HG03045 (cell line): ENCODE data around the gene KCND2.
"Not testable (repeated sequence)": the region's sequence is repeated elsewhere in the genome, so short reads cannot be mapped to it uniquely, and the experiment has no call there.

Source experiments
- ATAC-seq: cut with Tn5 transposase; IDR thresholded peaks from one replicate; pipeline ENCODE4 v1.9.1; 2021; ENCODE audit warnings: mild to moderate bottlenecking, moderate library complexity; ENCODE audit not compliant: unreplicated experiment

The KCND2 gene

DNA sequence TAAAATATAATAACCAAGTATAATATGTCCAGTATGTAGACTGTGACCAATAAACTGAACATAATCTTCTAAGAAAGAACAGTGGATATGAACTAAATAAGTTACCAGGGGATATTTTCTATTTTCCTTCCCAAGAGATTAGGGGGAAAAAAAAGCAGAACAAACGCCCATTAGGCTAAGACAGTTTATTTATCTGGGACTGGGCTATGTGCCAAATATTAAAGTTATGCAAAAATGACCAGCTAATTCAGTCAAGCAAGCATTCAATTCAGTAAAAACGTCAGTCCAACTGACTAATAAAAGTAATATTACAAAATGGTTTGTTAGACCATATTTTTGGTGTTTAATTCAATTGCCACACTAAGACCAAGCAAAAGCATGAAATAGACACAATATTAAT is 462.8 kb downstream of the KCND2 start:
- ATAC-seq = no peak

DNA sequence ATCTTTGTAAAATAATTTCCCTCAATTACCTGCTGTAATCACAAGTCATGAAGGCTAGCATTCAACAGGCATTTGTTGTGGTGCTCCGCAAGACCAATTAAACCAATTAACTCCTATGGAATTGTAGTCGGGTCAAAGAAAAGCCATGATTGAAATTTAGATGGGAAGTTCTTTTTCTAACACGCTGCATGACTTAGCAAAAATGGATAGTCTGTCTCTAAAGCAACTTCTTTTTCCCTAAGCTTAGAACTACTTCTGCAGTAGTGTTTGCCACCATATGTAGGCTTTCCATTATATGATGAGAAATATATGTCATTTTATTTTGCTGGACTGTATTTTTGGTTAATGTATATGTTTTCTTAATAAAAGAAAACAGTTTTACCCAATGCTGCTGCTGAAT is 465.8 kb downstream of the KCND2 start:
- no peak for ATAC-seq

DNA sequence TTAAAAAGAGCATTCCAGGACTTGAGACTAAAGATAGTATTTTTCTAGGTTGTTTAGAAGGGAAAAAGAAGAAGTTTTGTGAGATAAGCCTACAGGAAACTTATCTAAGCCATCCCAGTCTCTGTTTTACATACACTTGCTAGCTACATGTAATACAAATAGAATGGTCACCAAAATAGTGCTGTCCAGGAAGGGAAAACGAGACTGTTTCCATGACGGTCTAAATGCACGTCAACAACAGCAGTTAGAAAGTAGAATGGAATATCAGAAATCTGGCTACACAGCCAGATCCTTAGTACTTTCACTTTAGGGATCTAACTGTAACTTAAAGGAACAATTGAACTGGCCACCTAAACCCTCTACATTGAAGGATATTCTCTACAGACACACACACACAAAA is 467.4 kb downstream of the KCND2 start:
- ATAC-seq = no peak

DNA sequence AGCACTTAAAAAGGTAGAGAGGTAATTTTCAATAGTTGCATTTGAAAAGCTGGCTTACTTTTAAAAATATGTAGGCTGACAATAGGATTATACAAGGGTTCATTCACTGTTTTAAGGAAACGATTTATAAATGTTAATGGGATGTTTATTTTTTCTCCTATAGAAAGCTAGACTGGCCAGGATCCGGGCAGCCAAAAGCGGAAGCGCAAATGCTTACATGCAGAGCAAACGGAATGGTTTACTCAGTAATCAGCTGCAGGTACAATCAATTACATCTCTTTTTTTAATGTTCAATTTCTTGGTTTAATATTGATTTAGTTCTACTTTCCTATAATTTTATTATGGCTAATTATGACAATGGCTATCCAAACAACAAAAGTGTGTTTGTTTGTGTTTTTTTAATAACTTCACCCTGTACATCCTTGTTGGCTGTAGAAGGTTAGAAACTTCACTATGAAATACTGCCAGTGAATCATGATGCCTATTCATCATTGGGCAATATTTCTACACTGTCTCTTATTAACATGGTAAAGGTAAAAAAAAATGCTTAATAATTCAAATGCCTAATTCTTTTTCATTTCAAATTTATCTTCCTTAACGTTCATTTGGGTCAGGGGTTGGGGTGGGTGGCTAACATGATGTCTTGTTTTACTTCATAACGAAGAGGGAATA is 468.5 kb downstream of the KCND2 start:
- ATAC-seq = no peak

DNA sequence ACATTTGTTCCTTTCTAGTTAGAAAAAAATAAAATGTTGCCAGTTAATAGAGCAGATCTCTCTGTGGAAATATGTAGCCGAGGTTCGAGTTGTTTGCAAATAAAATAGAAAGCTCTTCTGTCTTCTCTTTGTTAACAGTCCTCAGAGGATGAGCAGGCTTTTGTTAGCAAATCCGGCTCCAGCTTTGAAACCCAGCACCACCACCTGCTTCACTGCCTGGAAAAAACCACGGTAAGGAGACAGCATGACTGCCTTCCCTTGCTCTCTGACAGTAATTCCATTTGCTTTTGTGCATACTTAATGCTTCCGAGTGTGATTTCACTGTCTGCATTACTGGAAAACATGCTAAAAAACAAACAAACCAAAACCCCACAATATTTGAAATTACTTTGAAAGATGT is 469.4 kb downstream of the KCND2 start:
- no peak for ATAC-seq

DNA sequence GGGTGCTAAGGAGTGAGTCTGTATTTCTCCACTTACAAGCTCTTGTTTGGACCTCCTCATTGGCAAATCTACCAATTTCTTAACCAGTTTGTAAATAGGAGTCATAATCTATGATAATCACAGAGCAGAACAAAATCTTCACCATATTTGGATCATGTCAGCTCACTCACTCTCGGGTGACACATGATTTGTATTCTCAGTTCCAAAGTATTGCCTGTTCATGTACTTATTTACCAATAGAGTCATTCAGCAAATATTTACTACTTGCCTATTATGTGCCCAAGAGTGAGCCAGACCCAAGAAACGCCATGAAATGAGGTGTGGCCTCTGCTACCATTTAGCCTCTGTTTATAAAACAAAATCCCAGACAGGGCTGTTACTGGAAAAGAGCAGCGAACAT is 470.2 kb downstream of the KCND2 start:
- ATAC-seq = no peak

DNA sequence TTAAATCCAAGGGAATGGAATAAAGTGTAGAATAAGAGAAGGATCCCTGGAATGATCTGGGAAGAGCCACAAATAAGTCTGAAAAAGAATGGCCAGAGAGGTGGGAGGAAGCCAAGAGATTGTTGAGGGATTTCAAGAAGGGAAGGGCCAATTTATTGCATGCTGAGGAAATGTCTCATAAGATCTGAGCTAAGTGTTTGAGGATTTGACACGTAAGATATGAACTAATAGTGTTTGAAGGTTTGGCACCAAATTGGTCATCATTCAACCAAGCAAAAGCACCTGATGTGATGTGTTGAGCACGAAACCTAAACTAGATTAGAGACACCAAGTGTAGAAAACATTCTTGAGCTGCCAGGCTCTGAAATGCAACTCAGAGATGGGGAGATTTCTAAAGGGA is 487.1 kb downstream of the KCND2 start:
- ATAC-seq = peak; percentile 85

DNA sequence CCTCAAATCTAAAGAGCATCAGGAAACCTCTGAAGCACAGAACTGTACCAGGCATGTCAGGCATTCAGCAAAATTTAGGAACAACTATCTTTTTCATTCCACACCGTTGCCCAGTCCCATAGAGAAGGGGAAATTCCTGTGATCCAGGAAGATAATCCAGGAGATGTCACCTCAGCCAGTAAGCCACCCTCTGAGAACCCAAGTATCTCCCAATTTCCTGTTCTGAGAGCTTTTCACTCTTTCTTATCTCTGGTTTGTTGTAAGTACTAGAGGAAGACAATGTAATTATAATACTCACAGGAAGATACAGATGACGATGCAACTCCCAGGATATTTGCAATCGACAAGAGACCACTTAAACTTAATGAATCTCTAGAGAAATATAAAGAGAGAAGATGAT is 487.9 kb downstream of the KCND2 start:
- ATAC-seq = no peak

DNA sequence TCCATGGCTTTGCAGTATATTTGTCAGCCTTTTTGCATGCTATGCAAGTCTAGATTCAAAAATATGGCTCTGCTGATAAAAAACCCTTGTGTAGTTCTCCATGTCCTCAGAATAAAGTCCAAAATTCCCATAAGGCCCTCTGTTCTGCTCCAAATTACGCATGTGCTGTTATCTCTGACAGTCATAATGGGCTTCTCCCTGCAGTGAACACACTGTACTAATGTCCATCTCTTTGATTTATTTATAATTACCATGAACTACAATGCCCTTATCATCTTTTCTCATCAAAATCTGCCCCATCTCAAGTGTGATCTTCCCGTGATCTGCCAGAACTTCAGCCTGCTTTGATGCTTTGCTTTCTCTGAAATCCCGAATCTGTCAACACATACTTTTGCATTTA is 497.2 kb downstream of the KCND2 start:
- ATAC-seq = no peak

DNA sequence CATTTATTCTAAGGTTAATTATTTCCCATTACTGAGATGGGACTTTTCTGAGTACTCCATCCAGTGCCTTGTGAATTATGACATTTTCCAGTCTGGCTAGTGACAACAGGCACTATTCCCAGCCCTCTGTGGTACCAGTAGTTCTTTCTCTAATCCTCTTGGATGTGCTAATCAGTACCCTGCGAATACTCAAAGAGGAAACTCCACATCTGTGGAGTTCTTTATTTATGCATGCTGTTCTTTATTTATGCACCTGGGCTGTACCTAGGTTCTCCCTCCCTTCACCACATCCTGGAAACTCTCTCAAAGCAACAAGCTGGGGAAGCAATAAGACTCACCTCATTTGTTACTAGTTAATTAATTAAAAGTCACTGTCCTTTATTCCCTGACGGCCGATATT is 501.5 kb downstream of the KCND2 start:
- no peak for ATAC-seq

DNA sequence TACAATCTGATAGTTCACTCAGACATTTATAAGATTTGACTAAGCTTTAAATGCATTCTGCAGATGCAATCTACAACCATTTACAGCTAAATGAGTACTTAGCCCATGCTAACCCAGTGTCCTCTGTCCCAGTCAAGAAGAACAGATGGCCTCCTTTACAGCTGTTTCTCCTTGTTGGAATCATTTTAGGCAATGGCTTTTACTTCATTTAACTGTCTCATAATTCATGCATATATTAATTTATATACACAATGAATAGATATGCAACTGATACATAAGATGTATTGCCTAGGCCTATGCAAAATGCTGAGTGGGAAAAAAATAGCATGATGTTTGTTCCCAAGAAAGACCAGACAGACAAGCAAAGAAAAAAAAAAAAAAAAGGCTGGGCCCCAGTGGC is 502.8 kb downstream of the KCND2 start:
- no peak for ATAC-seq

DNA sequence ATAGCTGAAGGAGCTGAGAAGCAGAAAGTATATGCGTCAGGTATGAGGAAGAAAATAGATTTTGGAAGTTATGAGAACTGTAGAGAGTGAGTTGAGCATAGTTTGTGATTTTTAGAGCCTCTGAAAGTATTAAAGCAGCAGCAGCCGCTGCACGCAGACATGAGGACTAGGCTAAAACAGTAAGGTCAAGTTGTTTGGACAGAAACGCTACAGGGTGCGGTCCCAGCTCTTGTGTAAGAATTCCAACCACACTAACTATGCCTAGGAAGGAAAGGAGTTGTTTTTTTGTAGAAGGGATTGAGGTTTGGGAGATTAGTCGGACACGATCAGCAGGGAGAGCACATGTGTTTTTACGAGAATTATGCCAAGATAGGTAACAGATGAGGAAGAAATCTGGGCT is 506.1 kb downstream of the KCND2 start:
- ATAC-seq = not testable (repeated sequence)

DNA sequence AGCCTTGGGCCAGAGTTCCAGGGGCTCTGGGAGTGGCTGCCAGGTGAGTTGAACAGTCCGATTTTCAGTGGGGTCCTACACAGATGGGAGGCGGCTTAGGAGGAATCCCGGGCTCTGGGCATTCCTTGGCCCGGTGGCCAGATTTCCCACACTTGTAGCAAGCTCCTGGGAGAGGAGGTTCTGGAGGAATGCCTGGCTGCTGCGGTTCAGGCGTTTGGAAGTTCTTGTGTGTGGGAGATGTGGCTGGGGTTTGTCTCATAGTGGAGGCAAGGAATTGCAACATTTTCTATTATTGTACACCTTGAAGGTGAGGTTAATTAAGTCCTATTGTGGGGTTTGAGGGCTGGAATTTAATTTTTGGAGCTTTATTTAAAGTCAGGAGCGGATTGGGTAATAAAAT is 507.5 kb downstream of the KCND2 start:
- ATAC-seq = not testable (repeated sequence)

DNA sequence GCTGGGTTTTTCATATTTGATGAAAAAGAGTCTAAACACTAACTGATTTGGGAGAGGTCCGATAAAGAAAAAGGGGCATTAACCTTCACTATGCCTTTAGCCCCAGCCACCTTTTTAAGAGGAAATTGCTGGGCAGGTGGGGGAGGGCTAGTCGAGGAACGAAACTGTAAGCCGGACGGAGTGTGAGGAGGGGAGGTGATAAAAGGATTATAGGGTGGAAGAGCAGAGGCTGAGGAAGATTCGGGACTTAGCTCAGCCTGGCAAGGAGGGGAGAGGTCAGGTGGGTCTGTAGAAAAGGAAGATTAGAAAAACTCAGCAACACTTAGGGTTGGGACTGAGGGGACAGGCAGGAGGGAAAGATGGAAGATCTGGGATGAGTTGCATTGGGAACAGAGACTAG is 508.0 kb downstream of the KCND2 start:
- ATAC-seq = no peak

DNA sequence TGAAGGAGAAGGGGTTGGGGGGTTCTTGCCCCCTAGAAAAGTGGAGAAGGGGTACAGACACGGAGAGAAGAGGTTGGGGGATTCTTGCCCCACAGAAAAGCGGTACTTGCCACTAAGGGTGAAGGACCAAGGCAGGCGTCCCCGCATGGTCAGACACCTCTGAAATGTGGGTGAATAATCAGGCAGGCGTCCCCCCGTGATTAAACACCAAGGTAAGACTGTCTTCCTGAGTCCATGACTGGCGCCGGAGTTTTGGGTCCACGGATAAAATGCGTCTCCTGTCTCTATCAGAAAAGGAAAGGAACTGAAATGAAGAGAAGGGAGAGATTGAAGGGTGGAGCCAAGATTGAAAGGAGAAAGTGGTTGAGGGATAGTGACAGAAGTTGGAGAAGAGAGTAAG is 508.9 kb downstream of the KCND2 start:
- ATAC-seq = not testable (repeated sequence)

DNA sequence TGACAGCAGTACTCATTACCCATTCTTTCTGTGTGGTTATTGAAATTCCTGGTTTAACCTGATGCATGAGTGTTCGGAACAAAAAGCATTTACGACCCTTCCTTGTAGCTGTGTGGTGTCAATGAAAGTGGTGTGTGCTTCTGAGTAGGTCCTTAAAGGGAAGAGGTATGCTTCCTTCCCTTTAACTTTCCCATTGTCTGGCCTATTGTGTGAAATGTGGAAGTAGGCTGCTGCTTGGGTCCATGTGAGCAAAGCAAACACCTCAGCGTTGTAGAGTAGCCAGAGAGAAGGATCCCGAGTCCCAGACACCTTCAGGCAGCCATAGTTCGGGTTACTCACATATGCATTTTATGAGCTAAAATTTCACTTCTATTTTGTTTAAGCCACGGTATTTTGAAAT is 510.3 kb downstream of the KCND2 start:
- ATAC-seq = no peak

DNA sequence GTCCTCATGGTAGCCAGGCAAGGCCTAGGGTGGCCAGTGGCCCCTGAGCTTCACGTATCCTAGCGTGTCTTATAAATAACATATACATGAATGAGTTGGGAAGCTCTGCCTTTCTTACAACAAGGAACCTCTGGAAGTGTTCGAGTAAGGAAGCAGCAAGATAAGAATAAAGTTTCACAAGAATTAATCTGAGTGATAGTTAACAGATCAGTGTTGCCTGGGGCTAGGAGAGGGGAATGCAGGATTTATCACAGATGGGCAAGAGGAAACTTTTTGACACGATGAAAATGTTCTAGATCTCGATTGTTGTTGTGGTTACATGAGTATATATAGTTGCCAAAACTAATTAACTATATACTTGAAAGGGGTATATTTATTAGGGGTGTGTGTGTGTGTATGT is 510.7 kb downstream of the KCND2 start:
- ATAC-seq = no peak

DNA sequence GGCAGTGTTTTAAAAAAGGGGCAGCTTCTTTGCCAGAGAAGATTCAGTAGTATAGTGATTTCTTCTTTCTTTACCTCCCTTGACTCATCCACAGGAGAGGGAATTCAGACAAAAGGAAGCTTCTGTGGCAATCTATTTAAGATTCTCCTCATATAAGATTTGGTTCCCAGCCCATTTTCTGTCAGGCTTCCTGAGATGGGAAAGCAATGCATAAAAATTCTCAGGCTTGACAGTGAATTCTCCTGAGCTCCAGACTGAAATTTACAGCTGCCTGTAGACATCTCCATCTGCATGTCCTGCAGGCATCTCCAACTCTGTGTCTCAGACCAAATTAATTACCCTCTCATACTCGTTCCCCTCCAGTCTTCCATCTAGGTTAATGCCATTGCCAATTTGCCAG is 512.1 kb downstream of the KCND2 start:
- no peak for ATAC-seq

DNA sequence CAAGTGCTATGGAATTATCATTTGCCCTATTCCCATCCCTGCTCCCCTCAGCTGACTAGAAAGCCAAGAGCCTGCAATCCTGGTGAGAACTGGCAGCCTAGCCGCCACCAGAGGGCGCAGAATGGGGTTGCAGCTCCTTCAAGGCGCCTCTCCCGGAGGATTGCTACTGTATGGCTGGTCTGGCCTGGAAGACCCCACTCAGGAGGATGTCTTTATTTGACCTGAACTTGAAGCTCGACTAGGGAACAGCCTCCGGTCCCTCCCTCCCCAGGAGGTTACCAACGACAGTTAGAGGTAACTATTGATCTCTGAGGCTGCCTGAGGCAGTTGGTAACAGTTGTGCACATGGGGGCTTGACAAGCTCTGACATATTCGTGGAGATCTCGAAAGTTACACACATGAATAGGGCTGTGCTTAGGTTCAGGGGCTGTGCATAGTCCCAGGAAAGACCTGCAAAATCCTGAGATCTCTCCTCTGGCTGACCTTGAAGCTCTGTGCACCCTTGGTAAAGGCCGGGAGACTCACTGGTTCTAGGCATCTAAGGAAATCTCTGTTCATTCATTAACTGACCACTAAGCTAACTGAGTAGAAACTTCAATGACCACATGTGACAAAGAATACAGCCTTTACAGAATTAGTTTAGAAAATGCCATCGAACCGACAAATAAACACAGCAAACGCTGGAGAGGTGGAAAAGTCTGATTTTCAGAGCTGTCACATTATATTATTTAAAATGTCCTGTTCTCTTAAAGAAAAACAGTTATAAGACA is 519.3 kb downstream of the KCND2 start:
- peak; percentile 94 for ATAC-seq

DNA sequence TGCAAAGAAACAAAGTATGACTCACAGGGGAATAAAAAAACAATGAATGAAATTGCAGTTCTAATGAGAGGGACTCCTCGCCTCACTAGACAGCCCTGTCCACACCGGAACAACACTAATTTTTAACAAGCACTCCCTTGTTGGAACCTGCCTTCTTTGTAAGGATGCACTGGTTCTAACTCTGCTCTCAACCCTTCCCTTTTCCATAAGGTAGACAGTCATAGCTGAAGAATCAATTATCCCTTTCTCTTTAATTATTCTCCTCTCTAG is 519.8 kb downstream of the KCND2 start:
- ATAC-seq = no peak

DNA sequence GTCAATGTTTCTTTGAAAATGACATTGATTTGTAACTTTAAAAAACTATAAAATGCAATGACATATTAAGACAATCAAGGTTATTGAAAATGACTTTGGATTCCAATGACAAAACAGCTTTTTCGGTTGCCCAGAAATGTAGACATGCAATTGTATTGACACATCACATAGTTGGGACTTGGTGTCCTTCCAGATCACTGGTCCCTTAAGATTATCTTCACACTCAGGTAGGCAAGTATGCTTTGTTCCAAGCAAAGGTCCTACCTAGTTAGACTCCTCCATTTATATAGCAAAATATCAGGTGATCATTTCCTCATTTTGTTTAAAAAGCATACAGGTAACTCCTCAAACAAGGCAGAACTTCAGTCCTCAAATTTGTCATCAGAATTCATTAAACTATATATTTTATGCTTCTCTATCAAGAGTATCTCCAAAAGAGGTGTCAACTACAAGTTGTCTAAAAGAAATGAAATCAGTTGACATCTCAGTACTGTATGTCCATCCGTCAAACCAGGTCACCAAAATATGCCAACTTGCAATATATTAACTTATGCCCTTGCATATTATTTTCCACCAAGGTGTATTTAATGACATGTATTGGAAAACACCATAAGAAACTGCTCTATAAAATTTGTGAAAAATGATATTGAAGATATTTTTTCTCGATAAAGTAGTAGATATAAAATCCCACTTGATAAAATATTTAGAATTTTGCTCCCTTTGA is 520.4 kb downstream of the KCND2 start:
- ATAC-seq = no peak

DNA sequence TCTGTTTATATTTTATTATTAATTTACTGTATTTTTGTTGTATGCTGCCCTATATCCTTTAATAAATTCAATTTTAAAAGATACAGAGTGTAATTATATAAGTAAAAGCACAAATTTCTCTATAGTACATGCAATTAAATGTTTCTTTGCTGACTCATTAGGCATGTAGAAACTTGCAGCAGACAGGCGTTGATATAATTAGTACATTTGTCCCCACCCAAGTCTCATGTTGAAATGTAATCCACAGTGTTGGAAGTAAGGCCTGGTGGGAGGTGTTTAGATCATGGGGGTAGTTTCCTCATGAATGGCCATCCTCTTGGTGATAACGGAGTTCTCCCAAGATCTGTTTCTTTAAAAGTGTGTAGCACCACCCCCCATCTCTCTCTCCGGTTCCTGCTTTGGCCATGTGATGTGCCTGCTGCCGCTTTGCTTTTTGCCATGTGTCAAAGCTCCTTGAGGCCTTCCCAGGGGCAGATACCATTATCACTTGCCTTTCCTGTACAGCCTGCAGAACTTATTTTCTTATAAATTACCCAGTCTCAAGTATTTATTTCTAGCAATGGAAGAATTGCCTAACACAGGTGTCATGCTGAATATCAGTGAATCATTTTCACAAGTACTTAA is 521.2 kb downstream of the KCND2 start:
- ATAC-seq = no peak
